ENCODE data around the gene BTBD19. TPM values are rescaled to one million over a fixed set of nuclear protein-coding genes. Genes with fewer than 3 reads are reported as not detected.
"Not testable (repeated sequence)": the region's sequence is repeated elsewhere in the genome, so short reads cannot be mapped to it uniquely, and the experiment has no call there.

The BTBD19 gene
- polyA plus RNA-seq, 2 of the 4 experiments (the other 2 are of a cell fraction): 4.7 to 7.4 TPM

GRCh38 chr1:44808938-44809917, 905 bp downstream of the BTBD19 start:
- ATAC-seq: no peak
- Histone ChIP-seq H3K4me1 (peaks cover 75% of the 10 kb centered on the region), H3K4me2 (peak overlapping the region; percentile 81), H3K9me3 (no peaks in the 10 kb centered on the region), H3K27ac (peak overlapping the region; percentile 98 to 99), H3K4me3 (peak overlapping the region; percentile 31)
- DNase-seq (ENCODE audit: low read depth in 1 of 2, low spot score in 1 of 2): peak in 1 of 2 experiments; percentile 46
- POLR2A ChIA-PET: interaction anchor here (1.7 to 3.9 kb wide), 4 partner anchors 9 to 88 kb away, joined by 5 to 57 read pairs (median 26); partner anchors contain the start of genes PLK3 and RPS8
- TF ChIP-seq MAFK (IDR thresholded peaks at IDR 0.05; ENCODE audit: partially characterized antibody): peak; percentile 54
- peak in 1 of 2 experiments; percentile 6; a peak in 1 of 5 replicates for TF ChIP-seq JUN (IDR thresholded peaks at IDR 0.05)
- TF ChIP-seq TP53 (CRISPR knock-in tag; IDR thresholded peaks at IDR 0.05): no peak
- CTCF ChIA-PET: interaction anchor here (0.6 to 2.4 kb wide), 9 partner anchors 8 to 209 kb away, joined by 3 to 23 read pairs (median 4); partner anchors contain the start of genes PLK3 and RNU5D-1
- WGBS (ENCODE audit: missing lambda C conversion rate): 35% methylated on average over 3 of the region's 6 CpGs
- FAIRE-seq: no peak

DNA sequence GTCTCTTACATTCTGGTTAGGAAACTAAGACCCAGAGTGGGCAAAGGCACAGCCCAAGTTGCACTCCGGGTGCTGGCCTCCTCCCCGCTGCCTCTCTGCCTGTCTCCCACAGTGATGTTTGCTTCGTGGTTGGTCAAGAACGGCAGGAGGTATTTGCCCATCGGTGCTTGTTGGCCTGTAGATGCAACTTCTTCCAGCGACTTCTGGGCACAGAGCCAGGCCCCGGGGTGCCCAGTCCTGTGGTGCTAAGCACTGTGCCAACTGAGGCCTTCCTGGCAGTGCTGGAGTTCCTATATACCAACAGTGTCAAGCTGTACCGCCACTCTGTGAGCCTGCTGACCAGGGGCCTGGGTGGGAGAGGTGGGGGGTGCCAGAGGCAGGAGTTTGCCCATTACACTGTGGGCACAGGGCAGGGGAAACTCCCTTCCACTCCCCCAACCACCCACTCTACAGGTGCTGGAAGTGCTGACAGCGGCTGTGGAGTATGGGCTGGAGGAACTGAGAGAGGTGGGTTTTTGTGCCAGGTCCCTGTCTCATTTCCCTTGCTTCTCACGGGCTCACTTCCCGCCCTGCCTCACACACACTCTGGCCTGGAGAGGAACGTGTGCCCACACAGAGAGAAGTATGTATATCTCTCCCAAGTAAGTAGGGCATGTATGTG, 1.9 kb downstream of the BTBD19 start:
- DNase-seq (ENCODE audit: low read depth in 1 of 2, low spot score in 1 of 2) (peak in 1 of 2 experiments; percentile 50), FAIRE-seq (no peak), ATAC-seq (no peak)
- Histone ChIP-seq H3K4me1 (peaks cover 81% of the 10 kb centered on the region), H3K4me2 (peak overlapping the region; percentile 81), H3K9me3 (no peaks in the 10 kb centered on the region), H3K4me3 (no peak overlapping the region), H3K27ac (peak overlapping the region; percentile 98 to 99)
- ChIA-PET CTCF (interaction anchor here (0.6 to 2.4 kb wide), 4 partner anchors 8 to 80 kb away, joined by 3 to 23 read pairs (median 13); partner anchors contain the start of genes PLK3 and RNU5D-1), POLR2A (interaction anchor here (1.7 to 3.9 kb wide), 3 partner anchors 8 to 89 kb away, joined by 5 to 57 read pairs (median 40); partner anchors contain the start of gene PLK3)
- WGBS (ENCODE audit: missing lambda C conversion rate): 35% methylated on average over 7 of the region's 12 CpGs
- TF ChIP-seq KDM1A (IDR thresholded peaks at IDR 0.05; ENCODE audit: low read depth) (no peak), HOXB5 (CRISPR knock-in tag; IDR thresholded peaks at IDR 0.05) (no peak), FOSL2 (IDR thresholded peaks at IDR 0.05) (no peak), FOSL2 (CRISPR knock-in tag; IDR thresholded peaks at IDR 0.05) (no peak), EHF (CRISPR knock-in tag; IDR thresholded peaks at IDR 0.05) (no peak), JUN (IDR thresholded peaks at IDR 0.05) (peak in 1 of 2 experiments; percentile 18; a peak in 2 of 5 replicates), RARB (CRISPR knock-in tag; IDR thresholded peaks at IDR 0.05) (no peak)
- TF ChIP-seq, protein P1, sequence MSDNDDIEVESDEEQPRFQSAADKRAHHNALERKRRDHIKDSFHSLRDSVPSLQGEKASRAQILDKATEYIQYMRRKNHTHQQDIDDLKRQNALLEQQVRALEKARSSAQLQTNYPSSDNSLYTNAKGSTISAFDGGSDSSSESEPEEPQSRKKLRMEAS (IDR thresholded peaks at IDR 0.05): 0 out of 2 replicates have a peak, but pooled peaks have one; percentile 13

DNA sequence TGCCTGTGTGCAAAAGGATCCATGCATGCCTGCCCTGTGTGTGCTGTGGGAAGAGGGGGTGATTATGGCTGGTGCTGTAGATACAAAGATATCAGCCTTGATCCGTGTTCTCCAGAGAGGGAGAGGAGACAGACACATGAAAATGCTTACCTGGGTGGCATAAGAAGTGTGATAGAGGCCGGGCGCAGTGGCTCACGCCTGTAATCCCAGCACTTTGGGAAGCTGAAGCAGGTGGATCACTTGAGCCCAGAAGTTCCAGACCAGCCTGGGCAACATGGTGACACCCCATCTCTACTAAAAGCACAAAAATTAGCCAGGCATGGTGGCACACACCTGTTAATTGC, 2.4 kb downstream of the BTBD19 start:
- H3K4me3 ChIP-seq; ATAC-seq; H3K9me3 ChIP-seq; FAIRE-seq; DNase-seq (ENCODE audit: low read depth in 1 of 2, low spot score in 1 of 2): not testable (repeated sequence)
- ChIA-PET POLR2A (interaction anchor here (3.4 kb wide), 1 partner anchor 10 kb away, joined by 40 read pairs; the partner anchor contains the start of gene PLK3), CTCF (interaction anchor here (5.8 kb wide), 1 partner anchor 11 kb away, joined by 41 read pairs; the partner anchor contains the start of gene PLK3)
- Histone ChIP-seq H3K27ac (peak overlapping the region; percentile 98 to 99), H3K4me1 (peaks cover 80% of the 10 kb centered on the region), H3K4me2 (peak overlapping the region; percentile 81)
- TF ChIP-seq POLR2AphosphoS2 (conservative IDR thresholded peaks at IDR 0.05; ENCODE audit: low read length): 0 out of 2 replicates have a peak, but pooled peaks have one; percentile 38
- 96% methylated on average over 4 of the region's 4 CpGs for WGBS (ENCODE audit: missing lambda C conversion rate)

GRCh38 chr1:44811234-44811633, 2.9 kb downstream of the BTBD19 start:
- Histone ChIP-seq H3K4me1 (peaks cover 75% of the 10 kb centered on the region), H3K4me3 (no peak overlapping the region), H3K4me2 (peak overlapping the region; percentile 24), H3K9me3 (no peaks in the 10 kb centered on the region), H3K27ac (peak overlapping the region; percentile 41 to 98)
- CTCF ChIA-PET: interaction anchor here (5.8 kb wide), 1 partner anchor 12 kb away, joined by 41 read pairs; the partner anchor contains the start of gene PLK3
- WGBS (ENCODE audit: missing lambda C conversion rate): 91% methylated on average over 8 of the region's 8 CpGs
- no peak for DNase-seq (ENCODE audit: low read depth in 1 of 2, low spot score in 1 of 2)
- POLR2A ChIA-PET: interaction anchor here (4.0 kb wide), 1 partner anchor 11 kb away, joined by 34 read pairs; the partner anchor contains the start of gene PLK3
- no peak for FAIRE-seq
- ATAC-seq: no peak
- no peak for TF ChIP-seq POLR2A (IDR thresholded peaks at IDR 0.05; ENCODE audit: low read length)
- no peak for TF ChIP-seq GATA3 (IDR thresholded peaks at IDR 0.05; ENCODE audit: borderline replicate concordance)
- no peak for TF ChIP-seq USF2 (IDR thresholded peaks at IDR 0.05)
- TF ChIP-seq, protein P2, sequence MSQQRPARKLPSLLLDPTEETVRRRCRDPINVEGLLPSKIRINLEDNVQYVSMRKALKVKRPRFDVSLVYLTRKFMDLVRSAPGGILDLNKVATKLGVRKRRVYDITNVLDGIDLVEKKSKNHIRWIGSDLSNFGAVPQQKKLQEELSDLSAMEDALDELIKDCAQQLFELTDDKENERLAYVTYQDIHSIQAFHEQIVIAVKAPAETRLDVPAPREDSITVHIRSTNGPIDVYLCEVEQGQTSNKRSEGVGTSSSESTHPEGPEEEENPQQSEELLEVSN (IDR thresholded peaks at IDR 0.05; ENCODE audit: borderline replicate concordance, low read depth): no peak
- no peak for TF ChIP-seq CTCF (IDR thresholded peaks at IDR 0.05)
- TF ChIP-seq SREBF2 (IDR thresholded peaks at IDR 0.05): no peak
- TF ChIP-seq FOSB (CRISPR knock-in tag; IDR thresholded peaks at IDR 0.05): no peak
- TF ChIP-seq MAZ (IDR thresholded peaks at IDR 0.05; ENCODE audit: borderline replicate concordance, low read depth, low read length): no peak
- TF ChIP-seq ZFP36 (IDR thresholded peaks at IDR 0.05; ENCODE audit: borderline replicate concordance, partially characterized antibody): no peak
- TF ChIP-seq, protein P3, sequence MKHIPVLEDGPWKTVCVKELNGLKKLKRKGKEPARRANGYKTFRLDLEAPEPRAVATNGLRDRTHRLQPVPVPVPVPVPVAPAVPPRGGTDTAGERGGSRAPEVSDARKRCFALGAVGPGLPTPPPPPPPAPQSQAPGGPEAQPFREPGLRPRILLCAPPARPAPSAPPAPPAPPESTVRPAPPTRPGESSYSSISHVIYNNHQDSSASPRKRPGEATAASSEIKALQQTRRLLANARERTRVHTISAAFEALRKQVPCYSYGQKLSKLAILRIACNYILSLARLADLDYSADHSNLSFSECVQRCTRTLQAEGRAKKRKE (CRISPR knock-in tag; IDR thresholded peaks at IDR 0.05; ENCODE audit: low read depth): no peak
- no peak for TF ChIP-seq FOXS1 (CRISPR knock-in tag; IDR thresholded peaks at IDR 0.05)
